Activated T-helper 1 cell treated with anti-CD3 and anti-CD28 coated beads, Interleukin-12 subunit alpha, Interleukin-12 subunit beta, Interleukin-2, Interleukin-4 antibody, amounts not matched to agents 30 ng/mL and 10 ng/mL and 1 ng/mL, durations not matched to agents 14 hours and 24 hours and 36 hours (primary cell): ENCODE data around the gene PDE6B. TPM values are rescaled to one million over a fixed set of nuclear protein-coding genes. Genes with fewer than 3 reads are reported as not detected.

Source experiments
- DNase-seq: peaks from one replicate; pipeline ENCODE4 v3.0.0; 2021; ENCODE audit warnings: low spot score
- H3K27ac Mint-ChIP-seq: one replicate; pipeline ENCODE4 v1.8.0; 2021; ENCODE audit warnings: mild to moderate bottlenecking, mixed read lengths
- H3K27me3 Mint-ChIP-seq: one replicate; pipeline ENCODE4 v1.8.0; 2022; ENCODE audit warnings: mild to moderate bottlenecking, moderate library complexity, mixed read lengths; ENCODE audit not compliant: insufficient read depth
- H3K36me3 Mint-ChIP-seq: one replicate; pipeline ENCODE4 v1.8.0; 2021; ENCODE audit warnings: low read depth, mixed read lengths
- H3K4me1 Mint-ChIP-seq: one replicate; pipeline ENCODE4 v1.8.0; 2021; ENCODE audit warnings: low read depth, mixed read lengths
- H3K4me3 Mint-ChIP-seq: one replicate; pipeline ENCODE4 v1.8.0; 2021; ENCODE audit warnings: mild to moderate bottlenecking, moderate library complexity, mixed read lengths
- H3K9me3 Mint-ChIP-seq: one replicate; pipeline ENCODE4 v1.8.0; 2021; ENCODE audit warnings: mixed read lengths
- intact Hi-C: fragments of 100-400 bp; cut with micrococcal nuclease; formaldehyde crosslinking; loops from one replicate; pipeline ENCODE4 v1.15.1; 2024
- total RNA-seq: library from RNA; stranded (reverse); gene quantifications from 2 replicates; pipeline ENCODE4 v1.2.3, GENCODE V29; 2022

The PDE6B gene
- total RNA-seq, 1 donor from 2014 or later, result 10.1 TPM

- DNase-seq, result no peak
- no peak overlapping the region for H3K4me3 Mint-ChIP-seq
- no peak overlapping the region for H3K27ac Mint-ChIP-seq
- peaks cover under 1% of the 10 kb centered on the region for H3K36me3 Mint-ChIP-seq
- H3K27me3 Mint-ChIP-seq, result peaks cover 3% of the 10 kb centered on the region
- no peaks in the 10 kb centered on the region for H3K4me1 Mint-ChIP-seq
- intact Hi-C loops, result no loop called here
- H3K9me3 Mint-ChIP-seq, result no peaks in the 10 kb centered on the region
Observed at GRCh38 chr4:654871-655463, 29.6 kb downstream of the PDE6B start.

- Mint-ChIP-seq H3K4me3 (no peak overlapping the region), H3K27me3 (peaks cover 3% of the 10 kb centered on the region), H3K9me3 (no peaks in the 10 kb centered on the region), H3K36me3 (peaks cover 3% of the 10 kb centered on the region), H3K4me1 (no peaks in the 10 kb centered on the region), H3K27ac (no peak overlapping the region)
- no peak for DNase-seq
- intact Hi-C loops, result no loop called here
Observed at GRCh38 chr4:655464-656151, 30.2 kb downstream of the PDE6B start.

GRCh38 chr4:656436-657337 lies 31.3 kb downstream of the PDE6B start:
- Mint-ChIP-seq H3K4me3 (no peak overlapping the region), H3K4me1 (no peaks in the 10 kb centered on the region), H3K27me3 (peaks cover 3% of the 10 kb centered on the region), H3K27ac (no peak overlapping the region), H3K9me3 (no peaks in the 10 kb centered on the region), H3K36me3 (peaks cover 5% of the 10 kb centered on the region)
- DNase-seq, result no peak
- intact Hi-C loops, result no loop called here

GRCh38 chr4:657338-657833 lies 32.0 kb downstream of the PDE6B start:
- DNase-seq, result no peak
- H3K27me3 Mint-ChIP-seq, result no peaks in the 10 kb centered on the region
- peaks cover 5% of the 10 kb centered on the region for H3K36me3 Mint-ChIP-seq
- H3K9me3 Mint-ChIP-seq, result no peaks in the 10 kb centered on the region
- no peak overlapping the region for H3K4me3 Mint-ChIP-seq
- no peak overlapping the region for H3K27ac Mint-ChIP-seq
- intact Hi-C loops, result no loop called here
- no peaks in the 10 kb centered on the region for H3K4me1 Mint-ChIP-seq

- no peaks in the 10 kb centered on the region for H3K9me3 Mint-ChIP-seq
- H3K27ac Mint-ChIP-seq, result no peak overlapping the region
- no peak overlapping the region for H3K4me3 Mint-ChIP-seq
- H3K36me3 Mint-ChIP-seq, result peaks cover 5% of the 10 kb centered on the region
- no peaks in the 10 kb centered on the region for H3K4me1 Mint-ChIP-seq
- H3K27me3 Mint-ChIP-seq, result no peaks in the 10 kb centered on the region
- intact Hi-C loops, result no loop called here
- no peak for DNase-seq
Observed at GRCh38 chr4:657834-658667, 32.7 kb downstream of the PDE6B start.

GRCh38 chr4:658681-659667 lies 33.6 kb downstream of the PDE6B start:
- no peak overlapping the region for H3K27ac Mint-ChIP-seq
- no peak for DNase-seq
- H3K27me3 Mint-ChIP-seq, result no peaks in the 10 kb centered on the region
- H3K4me1 Mint-ChIP-seq, result no peaks in the 10 kb centered on the region
- intact Hi-C loops, result no loop called here
- H3K36me3 Mint-ChIP-seq, result peaks cover 5% of the 10 kb centered on the region
- no peaks in the 10 kb centered on the region for H3K9me3 Mint-ChIP-seq
- no peak overlapping the region for H3K4me3 Mint-ChIP-seq

- no peaks in the 10 kb centered on the region for H3K9me3 Mint-ChIP-seq
Observed at GRCh38 chr4:659851-660250, 34.5 kb downstream of the PDE6B start.

GRCh38 chr4:660401-660800 lies 35.0 kb downstream of the PDE6B start:
- no peak for DNase-seq
- no peaks in the 10 kb centered on the region for H3K9me3 Mint-ChIP-seq
- H3K4me3 Mint-ChIP-seq, result no peak overlapping the region
- peaks cover 5% of the 10 kb centered on the region for H3K36me3 Mint-ChIP-seq
- H3K4me1 Mint-ChIP-seq, result peaks cover 8% of the 10 kb centered on the region
- no peak overlapping the region for H3K27ac Mint-ChIP-seq
- intact Hi-C loops, result no loop called here
- H3K27me3 Mint-ChIP-seq, result no peaks in the 10 kb centered on the region

More at GRCh38 chr4:659851-660250, 34.5 kb downstream of the PDE6B start:
- intact Hi-C loops, result no loop called here
- DNase-seq, result no peak
- peaks cover 5% of the 10 kb centered on the region for H3K36me3 Mint-ChIP-seq
- no peak overlapping the region for H3K4me3 Mint-ChIP-seq
- H3K27ac Mint-ChIP-seq, result no peak overlapping the region
- peaks cover 8% of the 10 kb centered on the region for H3K4me1 Mint-ChIP-seq
- H3K27me3 Mint-ChIP-seq, result no peaks in the 10 kb centered on the region

GRCh38 chr4:661231-661630 lies 35.9 kb downstream of the PDE6B start:
- peaks cover 5% of the 10 kb centered on the region for H3K36me3 Mint-ChIP-seq
- DNase-seq, result no peak
- no peak overlapping the region for H3K27ac Mint-ChIP-seq
- H3K4me3 Mint-ChIP-seq, result no peak overlapping the region
- intact Hi-C loops, result no loop called here
- no peaks in the 10 kb centered on the region for H3K27me3 Mint-ChIP-seq
- peaks cover 8% of the 10 kb centered on the region for H3K4me1 Mint-ChIP-seq
- no peaks in the 10 kb centered on the region for H3K9me3 Mint-ChIP-seq

- DNase-seq, result no peak
- H3K27me3 Mint-ChIP-seq, result no peaks in the 10 kb centered on the region
- peak overlapping the region; percentile 63 for H3K27ac Mint-ChIP-seq
- H3K4me1 Mint-ChIP-seq, result peaks cover 8% of the 10 kb centered on the region
- peaks cover 5% of the 10 kb centered on the region for H3K36me3 Mint-ChIP-seq
- peak overlapping the region; percentile 86 for H3K4me3 Mint-ChIP-seq
- H3K9me3 Mint-ChIP-seq, result no peaks in the 10 kb centered on the region
- intact Hi-C loops, result no loop called here
Observed at GRCh38 chr4:661881-662761, 36.7 kb downstream of the PDE6B start.

- Mint-ChIP-seq H3K27me3 (no peaks in the 10 kb centered on the region), H3K4me3 (peak overlapping the region; percentile 86), H3K9me3 (no peaks in the 10 kb centered on the region), H3K36me3 (peaks cover 5% of the 10 kb centered on the region), H3K27ac (peak overlapping the region; percentile 72), H3K4me1 (peaks cover 8% of the 10 kb centered on the region)
- no peak for DNase-seq
- intact Hi-C loops, result no loop called here
Observed at GRCh38 chr4:663046-663437, 37.7 kb downstream of the PDE6B start.
